ENCODE measurements around the gene C1orf232.

GRCh38 chr1:26168410-26169197 is at the start of gene C1orf232:
- TF ChIP-seq POLR2AphosphoS5 (IDR thresholded peaks at IDR 0.05; ENCODE audit: low read depth, low read length) (no peak), RFX3 (CRISPR knock-in tag; IDR thresholded peaks at IDR 0.05) (no peak), MAZ (IDR thresholded peaks at IDR 0.05; ENCODE audit: borderline replicate concordance, low read depth, low read length) (no peak), MAZ (CRISPR knock-in tag; IDR thresholded peaks at IDR 0.05; ENCODE audit: low read depth) (no peak), POLR2A (IDR thresholded peaks at IDR 0.05; ENCODE audit: insufficient read depth in 1 of 2, low read depth in 2 of 2, low read length in 2 of 2) (no peak), KLF6 (CRISPR knock-in tag; IDR thresholded peaks at IDR 0.05) (no peak), EHMT2 (IDR thresholded peaks at IDR 0.05; ENCODE audit: borderline replicate concordance, low read depth, low read length) (no peak), ARID4A (CRISPR knock-in tag; IDR thresholded peaks at IDR 0.05; ENCODE audit: borderline replicate concordance) (no peak), REL (CRISPR knock-in tag; conservative IDR thresholded peaks at IDR 0.05) (no peak), NRL (CRISPR knock-in tag; IDR thresholded peaks at IDR 0.05; ENCODE audit: borderline replicate concordance) (no peak), SIN3A (IDR thresholded peaks at IDR 0.05; ENCODE audit: borderline replicate concordance, low read depth, low read length) (no peak), ZNF639 (CRISPR knock-in tag; conservative IDR thresholded peaks at IDR 0.05) (no peak)

All from HepG2 (cell line).